GM12891 (cell line): Measurements from ENCODE around the gene VARS2.
"Not testable (repeated sequence)": the region's sequence is repeated elsewhere in the genome, so short reads cannot be mapped to it uniquely, and the experiment has no call there.

ENCODE experiments used
- DNase-seq: peaks from one replicate; pipeline ENCODE4 v3.0.0; 2011; ENCODE audit warnings: low spot score; ENCODE audit not compliant: insufficient read length
- FAIRE-seq: peaks from 2 replicates; lab custom pipeline; 2011; peaks lifted over from hg19 to GRCh38; lab: Jason Lieb, UNC
- PAX5 ChIP-seq: IDR thresholded peaks from 2 replicates; pipeline ENCODE4 v1.6.1; 2011; ENCODE audit warnings: low read length, moderate library complexity, mild to moderate bottlenecking; ENCODE audit not compliant: insufficient read depth, severe bottlenecking
- POLR2A ChIP-seq: IDR thresholded peaks from 2 replicates; pipeline ENCODE4 v1.6.1; 2011; ENCODE audit warnings: low read depth, low read length, control low read depth
- POLR2AphosphoS5 ChIP-seq: IDR thresholded peaks from 2 replicates; pipeline ENCODE4 v1.6.1; 2011; ENCODE audit warnings: low read depth, low read length, control low read depth
- POU2F2 ChIP-seq: IDR thresholded peaks from 2 replicates; pipeline ENCODE4 v1.6.1; 2011; ENCODE audit warnings: low read depth, mild to moderate bottlenecking, control low read depth, low read length, moderate library complexity
- SPI1 ChIP-seq: IDR thresholded peaks from 2 replicates; pipeline ENCODE4 v1.6.1; 2011; ENCODE audit warnings: low read depth, low read length, control low read depth
- TAF1 ChIP-seq: IDR thresholded peaks from 2 replicates; pipeline ENCODE4 v1.6.1; 2011; ENCODE audit warnings: low read depth, low read length, control low read depth

The VARS2 gene

DNA sequence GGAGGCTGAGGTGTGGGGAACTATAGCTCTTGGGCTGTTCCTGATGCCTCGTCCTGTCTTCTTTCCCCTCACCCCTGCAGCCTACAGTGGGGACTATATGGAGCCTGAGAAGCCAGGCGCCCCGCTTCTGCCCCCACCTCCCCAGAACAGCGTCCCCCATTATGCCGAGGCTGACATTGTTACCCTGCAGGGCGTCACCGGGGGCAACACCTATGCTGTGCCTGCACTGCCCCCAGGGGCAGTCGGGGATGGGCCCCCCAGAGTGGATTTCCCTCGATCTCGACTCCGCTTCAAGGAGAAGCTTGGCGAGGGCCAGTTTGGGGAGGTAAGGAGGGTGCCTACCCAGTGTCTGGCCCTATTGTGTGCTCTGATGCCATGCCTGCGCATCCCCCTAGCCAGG lies 17.5 kb upstream of the VARS2 start:
- FAIRE-seq (no peak), DNase-seq (no peak)
- TF ChIP-seq SPI1 (no peak), POU2F2 (no peak), TAF1 (no peak), POLR2A (no peak), PAX5 (no peak), POLR2AphosphoS5 (no peak)

DNA sequence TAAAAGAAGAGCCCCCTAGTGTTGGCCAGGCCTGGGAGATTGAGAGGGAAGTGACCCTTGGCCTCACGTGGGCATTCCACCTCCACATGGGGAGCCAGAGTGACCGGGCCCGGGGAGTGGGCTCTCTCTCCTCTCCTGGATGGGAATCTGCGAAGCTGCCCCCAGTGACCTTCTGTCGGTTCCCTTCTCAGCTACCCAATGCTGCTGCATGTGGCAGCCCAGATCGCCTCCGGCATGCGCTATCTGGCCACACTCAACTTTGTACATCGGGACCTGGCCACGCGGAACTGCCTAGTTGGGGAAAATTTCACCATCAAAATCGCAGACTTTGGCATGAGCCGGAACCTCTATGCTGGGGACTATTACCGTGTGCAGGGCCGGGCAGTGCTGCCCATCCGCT lies 16.2 kb upstream of the VARS2 start:
- FAIRE-seq = no peak
- no peak for TF ChIP-seq SPI1
- no peak for TF ChIP-seq PAX5
- TF ChIP-seq POU2F2 = no peak
- no peak for TF ChIP-seq POLR2A
- TF ChIP-seq POLR2AphosphoS5 = no peak
- TF ChIP-seq TAF1 = no peak
- DNase-seq = no peak

DNA sequence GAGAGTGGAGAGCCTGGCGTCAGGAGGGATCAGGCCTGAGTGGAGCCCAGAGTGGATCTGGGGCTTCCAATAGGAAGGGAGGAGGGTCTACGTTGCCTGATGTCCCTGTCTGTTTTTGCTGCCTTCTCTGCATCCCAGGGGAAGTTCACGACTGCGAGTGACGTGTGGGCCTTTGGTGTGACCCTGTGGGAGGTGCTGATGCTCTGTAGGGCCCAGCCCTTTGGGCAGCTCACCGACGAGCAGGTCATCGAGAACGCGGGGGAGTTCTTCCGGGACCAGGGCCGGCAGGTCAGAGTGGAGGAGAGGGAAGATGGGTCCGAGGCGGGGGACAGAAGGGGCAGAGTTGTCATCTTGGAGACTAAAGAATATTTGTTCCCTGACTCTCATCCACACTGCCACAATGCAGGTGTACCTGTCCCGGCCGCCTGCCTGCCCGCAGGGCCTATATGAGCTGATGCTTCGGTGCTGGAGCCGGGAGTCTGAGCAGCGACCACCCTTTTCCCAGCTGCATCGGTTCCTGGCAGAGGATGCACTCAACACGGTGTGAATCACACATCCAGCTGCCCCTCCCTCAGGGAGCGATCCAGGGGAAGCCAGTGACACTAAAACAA lies 15.2 kb upstream of the VARS2 start:
- TF ChIP-seq TAF1 = no peak
- TF ChIP-seq SPI1 = no peak
- no peak for TF ChIP-seq POLR2AphosphoS5
- TF ChIP-seq PAX5 = no peak
- TF ChIP-seq POLR2A = no peak
- no peak for FAIRE-seq
- no peak for DNase-seq

DNA sequence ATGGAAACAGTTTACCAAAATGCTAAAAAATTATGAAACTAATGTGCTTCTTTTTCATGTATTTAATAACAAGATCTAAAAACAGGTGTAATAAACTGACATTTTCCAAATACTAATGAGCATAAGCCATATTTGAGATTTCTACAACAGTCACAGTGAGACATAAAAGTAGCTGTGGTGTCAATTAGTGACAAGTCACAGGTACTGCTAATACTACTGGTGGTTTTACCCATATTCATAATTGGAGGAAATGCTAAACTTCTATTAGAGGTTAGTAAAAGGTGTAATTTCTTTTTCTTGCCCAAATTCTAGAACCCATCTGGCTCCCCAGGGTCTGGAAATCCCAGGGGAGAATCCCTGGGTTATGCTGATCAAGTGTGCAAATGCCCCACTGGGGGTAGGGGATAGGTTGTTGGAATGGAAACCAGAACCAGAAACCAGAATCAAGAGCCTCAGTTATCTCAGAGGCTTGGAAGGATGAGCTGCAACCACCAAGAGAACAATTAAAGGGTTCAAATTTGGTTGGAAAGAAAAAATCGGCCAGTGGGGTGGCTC lies 13.1 kb upstream of the VARS2 start:
- DNase-seq (no peak), FAIRE-seq (no peak)
- TF ChIP-seq POU2F2 (no peak), PAX5 (no peak), SPI1 (no peak), POLR2A (no peak), TAF1 (no peak), POLR2AphosphoS5 (no peak)

DNA sequence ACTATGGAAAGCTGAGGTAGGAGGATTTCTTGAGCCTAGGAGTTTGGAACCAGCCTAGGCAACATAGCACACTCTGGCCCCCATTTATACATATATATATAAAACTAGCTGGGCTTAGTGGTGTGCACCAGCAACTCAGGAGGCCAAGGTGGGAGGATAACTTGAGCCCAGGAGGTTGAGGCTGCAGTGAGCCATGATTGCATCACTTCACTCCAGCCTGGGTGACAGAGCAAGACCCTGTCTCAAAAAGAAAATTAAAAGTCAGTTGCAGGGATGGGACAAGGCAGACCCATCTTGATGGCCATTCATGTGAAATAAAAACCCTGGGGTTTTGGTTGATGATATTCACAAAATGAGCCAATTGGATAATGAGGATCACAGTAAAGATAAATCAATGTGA lies 12.6 kb upstream of the VARS2 start:
- no peak for FAIRE-seq
- DNase-seq = no peak
- no peak for TF ChIP-seq POLR2AphosphoS5
- TF ChIP-seq POLR2A = no peak
- no peak for TF ChIP-seq POU2F2
- TF ChIP-seq TAF1 = no peak
- no peak for TF ChIP-seq SPI1
- TF ChIP-seq PAX5 = no peak

DNA sequence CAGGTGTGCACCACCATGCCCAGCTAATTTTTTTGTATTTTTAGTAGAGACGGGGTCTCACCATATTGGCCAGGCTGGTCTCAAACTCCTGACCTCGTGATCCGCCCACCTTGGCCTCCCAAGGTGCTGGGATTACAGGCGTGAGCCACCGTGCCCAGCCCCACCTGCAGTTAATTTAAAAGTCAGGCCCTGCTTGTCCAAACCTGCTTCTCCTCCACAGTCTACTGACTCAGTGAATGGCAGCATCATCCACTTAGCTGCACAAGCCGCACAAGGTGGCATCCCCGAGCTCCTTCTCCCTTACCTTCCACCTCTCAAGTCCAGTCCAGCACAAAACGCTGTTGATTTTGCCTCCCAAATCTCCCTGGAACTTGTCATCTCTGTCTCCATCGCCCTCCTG lies 11.8 kb upstream of the VARS2 start:
- not testable (repeated sequence) for DNase-seq

DNA sequence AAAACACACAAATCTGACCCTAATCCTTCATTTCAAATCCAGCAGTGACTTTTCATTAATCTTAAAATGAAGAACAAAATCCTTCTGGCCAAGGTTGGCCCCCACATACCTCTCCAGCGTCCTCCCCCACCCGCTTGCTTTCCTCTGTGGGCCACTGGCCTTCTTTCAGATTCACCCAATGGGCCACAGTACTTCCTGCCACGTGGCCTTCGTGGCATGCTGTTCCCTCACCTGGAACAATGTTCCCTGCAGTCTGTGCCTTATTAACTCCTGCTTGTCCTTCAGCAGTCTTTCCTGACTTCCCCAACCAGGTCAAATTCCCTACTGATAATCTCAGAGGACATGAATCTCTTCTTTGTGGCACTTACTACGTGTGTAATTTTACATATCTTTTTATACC lies 11.3 kb upstream of the VARS2 start:
- TF ChIP-seq PAX5 (no peak), POLR2A (no peak), POU2F2 (no peak), POLR2AphosphoS5 (no peak), SPI1 (no peak), TAF1 (no peak)
- FAIRE-seq = peak; percentile 66

More for the DNA sequence above, 11.8 kb upstream of the VARS2 start:
- FAIRE-seq = not testable (repeated sequence)

DNA sequence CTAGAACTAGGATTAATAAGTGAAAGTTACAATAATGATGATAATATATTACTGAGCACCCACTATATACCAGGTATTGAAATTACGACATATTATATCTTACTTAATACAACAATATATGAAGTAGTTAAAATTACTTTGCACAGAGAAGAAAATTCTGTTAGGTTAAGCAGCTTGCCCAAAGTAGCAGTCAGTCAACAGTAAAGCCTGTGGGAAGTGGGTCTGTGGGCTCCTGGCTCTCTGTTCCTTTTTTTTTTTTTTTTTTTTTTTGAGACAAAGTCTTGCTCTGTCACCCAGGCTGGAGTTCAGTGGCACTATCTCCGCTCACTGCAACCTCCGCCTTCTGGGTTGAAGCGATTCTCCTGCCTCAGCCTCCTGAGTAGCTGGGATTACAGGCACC lies 10.8 kb upstream of the VARS2 start:
- TF ChIP-seq POLR2AphosphoS5 = no peak
- TF ChIP-seq POU2F2 = no peak
- peak; percentile 55; the same call in 1 of the 2 replicates for TF ChIP-seq SPI1
- TF ChIP-seq POLR2A = no peak
- FAIRE-seq (no peak), DNase-seq (no peak)

More for the DNA sequence above, 11.3 kb upstream of the VARS2 start:
- DNase-seq = no peak

DNA sequence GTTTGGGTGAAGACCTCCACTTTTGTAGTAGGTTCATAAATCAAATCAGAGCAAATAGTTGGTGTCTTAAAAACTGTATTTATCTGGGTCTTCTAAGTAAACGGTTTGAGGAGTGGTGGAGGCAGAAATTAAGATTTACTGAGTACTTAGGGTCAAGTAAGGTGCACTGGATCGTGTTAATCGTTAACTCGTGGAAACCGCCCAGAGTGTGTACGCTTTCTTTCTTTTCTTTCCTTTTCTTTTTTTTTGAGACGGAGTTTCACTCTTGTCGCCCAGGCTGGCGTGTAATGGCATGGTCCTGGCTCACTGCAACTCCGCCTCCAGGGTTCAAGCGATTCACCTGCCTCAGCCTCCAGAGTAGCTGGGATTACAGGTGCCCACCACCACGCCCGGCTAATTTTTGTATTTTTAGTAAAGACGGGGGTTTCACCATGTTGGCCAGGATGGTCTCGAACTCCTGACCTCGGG lies 6.7 kb upstream of the VARS2 start:
- not testable (repeated sequence) for FAIRE-seq, DNase-seq

DNA sequence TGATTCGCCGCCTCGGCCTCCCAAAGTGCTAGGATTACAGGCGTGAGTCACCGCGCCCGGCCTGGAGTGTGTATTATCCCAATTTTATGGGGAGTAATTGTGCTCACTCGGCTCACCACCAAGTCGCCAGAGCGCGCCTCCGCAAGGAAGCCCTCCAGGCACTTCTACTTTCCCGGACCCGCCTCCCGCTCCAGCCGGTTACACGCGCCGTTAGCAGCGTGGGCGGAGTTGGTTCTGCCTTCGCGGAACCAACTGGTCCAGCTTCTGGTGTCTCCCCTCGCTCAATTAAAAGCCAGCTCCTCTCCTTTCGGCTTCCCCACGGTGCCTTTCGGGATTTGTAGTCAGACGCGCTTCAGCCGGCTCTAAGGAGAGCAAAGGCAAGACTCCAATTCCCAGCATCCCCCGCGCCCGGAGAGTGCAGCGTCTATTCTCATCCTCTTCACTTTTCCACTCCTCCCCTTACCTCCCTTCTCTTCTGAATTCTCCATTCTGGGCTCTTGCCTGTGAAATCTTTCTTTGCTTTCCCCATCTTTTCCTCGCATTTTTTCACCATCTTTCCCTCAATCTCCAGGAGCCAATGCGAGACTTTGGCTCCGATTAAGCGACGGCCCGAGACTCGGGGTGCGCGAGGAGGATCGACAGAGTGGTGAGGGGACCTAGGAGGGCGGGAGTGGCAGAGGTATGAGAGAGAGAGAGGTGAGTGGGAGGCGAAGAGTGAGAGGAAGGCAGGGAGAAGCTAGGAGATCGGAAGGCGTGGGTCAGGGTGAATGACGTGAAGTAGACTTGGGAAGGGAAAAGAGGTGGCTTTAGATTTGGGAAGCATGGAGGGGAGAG lies 6.1 kb upstream of the VARS2 start, which contains the start of gene GTF2H4:
Gene GTF2H4 (plus strand): TSS at position 450 of the 834 bp plus-strand sequence.
- peak; percentile 86 for DNase-seq
- 0 out of 2 replicates have a peak, but pooled peaks have one; percentile 43 for TF ChIP-seq TAF1
- TF ChIP-seq PAX5 = peak; percentile 71
- no peak for TF ChIP-seq POLR2AphosphoS5
- TF ChIP-seq POU2F2 = peak; percentile 93
- peak; percentile 96 for FAIRE-seq
